ENCODE data around the gene CRADD.

The CRADD gene

GRCh38 chr12:93804392-93805179 is 127.4 kb downstream of the CRADD start:
- FAIRE-seq (no peak), DNase-seq (ENCODE audit: low spot score) (peak; percentile 11)

- DNase-seq (ENCODE audit: low spot score) (no peak), FAIRE-seq (no peak)
Observed at GRCh38 chr12:93805736-93806141, 128.6 kb downstream of the CRADD start.

GRCh38 chr12:93807354-93807753 is 130.2 kb downstream of the CRADD start:
- DNase-seq (ENCODE audit: low spot score) (no peak), FAIRE-seq (no peak)

GRCh38 chr12:93808169-93808899 is 131.2 kb downstream of the CRADD start:
- DNase-seq (ENCODE audit: low spot score) (no peak), FAIRE-seq (no peak)

GRCh38 chr12:93812626-93813025 is 135.5 kb downstream of the CRADD start:
- FAIRE-seq (no peak), DNase-seq (ENCODE audit: low spot score) (no peak)

- FAIRE-seq (no peak), DNase-seq (ENCODE audit: low spot score) (no peak)
Observed at GRCh38 chr12:93813186-93813585, 136.0 kb downstream of the CRADD start.

- no peak for FAIRE-seq
- no peak for DNase-seq (ENCODE audit: low spot score)
Observed at GRCh38 chr12:93813972-93814821, 137.0 kb downstream of the CRADD start.

GRCh38 chr12:93818488-93819049 is 141.4 kb downstream of the CRADD start:
- DNase-seq (ENCODE audit: low spot score) (no peak), FAIRE-seq (no peak)

GRCh38 chr12:93819050-93819491 is 141.9 kb downstream of the CRADD start:
- FAIRE-seq = no peak
- no peak for DNase-seq (ENCODE audit: low spot score)

- no peak for FAIRE-seq
- DNase-seq (ENCODE audit: low spot score) = no peak
Observed at GRCh38 chr12:93823616-93824391, 146.6 kb downstream of the CRADD start.

GRCh38 chr12:93824514-93825500 is 147.6 kb downstream of the CRADD start:
- FAIRE-seq (no peak), DNase-seq (ENCODE audit: low spot score) (no peak)

GRCh38 chr12:93825501-93825888 is 148.3 kb downstream of the CRADD start:
- no peak for FAIRE-seq
- DNase-seq (ENCODE audit: low spot score) = no peak

GRCh38 chr12:93825931-93826555 is 148.9 kb downstream of the CRADD start:
- FAIRE-seq (no peak), DNase-seq (ENCODE audit: low spot score) (no peak)

GRCh38 chr12:93827179-93827578 is 150.0 kb downstream of the CRADD start:
- DNase-seq (ENCODE audit: low spot score) (no peak), FAIRE-seq (no peak)

- no peak for DNase-seq (ENCODE audit: low spot score)
- FAIRE-seq = no peak
Observed at GRCh38 chr12:93827669-93828068, 150.5 kb downstream of the CRADD start.

GRCh38 chr12:93829016-93829415 is 151.8 kb downstream of the CRADD start:
- FAIRE-seq (no peak), DNase-seq (ENCODE audit: low spot score) (no peak)

GRCh38 chr12:93831374-93831773 is 154.2 kb downstream of the CRADD start:
- DNase-seq (ENCODE audit: low spot score) = no peak
- no peak for FAIRE-seq

- no peak for DNase-seq (ENCODE audit: low spot score)
- no peak for FAIRE-seq
Observed at GRCh38 chr12:93832131-93832530, 155.0 kb downstream of the CRADD start.

- DNase-seq (ENCODE audit: low spot score) (no peak), FAIRE-seq (no peak)
Observed at GRCh38 chr12:93833946-93834345, 156.8 kb downstream of the CRADD start.

Measured in RCC 7860 (cell line).